HG03342 (cell line): Measurements from ENCODE around the gene ATRNL1.

Experiments
- ATAC-seq: cut with Tn5 transposase; IDR thresholded peaks from one replicate; pipeline ENCODE4 v1.9.1; 2021; ENCODE audit warnings: mild to moderate bottlenecking, moderate library complexity; ENCODE audit not compliant: unreplicated experiment

ATRNL1 gene

DNA sequence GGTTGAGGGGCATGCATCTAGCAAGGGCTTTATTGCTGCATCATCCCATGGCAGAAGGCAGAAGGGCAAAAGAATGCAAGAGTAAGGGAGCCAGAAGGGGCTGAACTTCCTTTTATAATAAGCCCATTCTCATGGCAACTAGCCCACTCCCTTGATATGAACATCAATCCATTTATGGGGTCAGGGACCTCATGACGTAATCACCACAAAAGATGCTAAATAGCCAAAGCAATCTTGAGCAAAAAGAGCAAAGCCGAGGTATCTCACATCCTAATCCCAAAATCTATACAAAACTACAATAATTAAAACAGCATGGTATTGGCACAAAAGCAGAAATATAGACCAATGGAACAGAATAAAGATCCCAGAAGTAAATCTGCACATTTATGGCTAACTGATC is 499.9 kb downstream of the ATRNL1 start:
- ATAC-seq: no peak

GRCh38 chr10:115604627-115605026 is 511.5 kb downstream of the ATRNL1 start:
- no peak for ATAC-seq

DNA sequence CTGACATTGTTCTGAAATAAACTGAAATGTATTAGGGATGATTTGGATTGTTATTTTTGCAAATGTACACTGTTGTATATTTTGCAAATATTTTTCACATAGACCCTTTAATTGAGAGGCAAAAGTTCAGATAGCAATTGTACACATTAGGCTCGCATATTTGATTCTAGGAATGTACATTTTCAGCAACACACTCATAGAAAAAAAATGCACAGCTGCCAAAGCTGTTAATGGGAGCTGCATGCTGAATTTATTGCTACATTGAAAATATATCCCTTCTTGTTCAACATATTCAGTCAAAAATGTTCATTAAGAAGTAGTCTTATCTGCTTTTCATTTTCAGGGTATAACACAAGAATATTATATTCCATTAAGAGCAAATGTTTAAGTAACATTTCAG is 512.9 kb downstream of the ATRNL1 start:
- no peak for ATAC-seq

- no peak for ATAC-seq
Observed at GRCh38 chr10:115606741-115607140, 513.6 kb downstream of the ATRNL1 start.

DNA sequence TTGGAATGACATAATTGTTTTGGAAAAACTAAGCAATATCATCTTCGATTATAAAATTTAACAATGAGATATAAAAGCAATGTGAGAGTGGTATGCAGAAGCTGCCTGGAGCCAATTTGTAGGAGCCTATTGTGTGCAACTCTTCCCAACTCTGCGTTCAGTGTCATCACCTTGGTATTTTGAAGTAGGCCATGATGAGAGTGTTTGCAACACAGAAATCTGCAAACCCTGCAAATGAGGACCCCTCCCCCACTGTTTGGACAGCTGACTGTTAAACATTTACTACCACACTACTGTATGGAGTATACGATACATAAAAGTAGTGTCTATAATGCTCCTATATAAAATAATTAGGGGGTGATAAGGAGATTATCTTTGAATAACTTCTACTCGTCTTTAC is 531.3 kb downstream of the ATRNL1 start:
- ATAC-seq: no peak

DNA sequence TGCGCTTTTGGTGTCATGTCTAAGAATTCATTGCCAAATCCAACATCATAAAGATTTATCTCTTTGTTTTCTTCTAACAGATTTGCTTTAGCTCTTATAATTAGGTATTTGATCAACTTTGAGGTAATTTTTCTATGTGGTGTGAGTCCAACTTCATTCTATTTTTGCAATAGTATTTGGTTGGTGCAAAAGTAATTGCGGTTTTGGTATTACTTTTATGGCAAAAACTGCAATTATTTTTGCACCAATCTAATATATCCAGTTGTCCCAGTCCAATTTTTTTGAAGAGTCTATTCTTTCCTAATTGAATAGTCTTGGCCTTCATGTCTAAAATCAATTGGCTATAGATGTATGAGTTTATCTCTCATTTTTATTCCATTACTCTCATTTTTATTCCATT is 535.5 kb downstream of the ATRNL1 start:
- no peak for ATAC-seq

- ATAC-seq: no peak
Observed at GRCh38 chr10:115638246-115638645, 545.1 kb downstream of the ATRNL1 start.

DNA sequence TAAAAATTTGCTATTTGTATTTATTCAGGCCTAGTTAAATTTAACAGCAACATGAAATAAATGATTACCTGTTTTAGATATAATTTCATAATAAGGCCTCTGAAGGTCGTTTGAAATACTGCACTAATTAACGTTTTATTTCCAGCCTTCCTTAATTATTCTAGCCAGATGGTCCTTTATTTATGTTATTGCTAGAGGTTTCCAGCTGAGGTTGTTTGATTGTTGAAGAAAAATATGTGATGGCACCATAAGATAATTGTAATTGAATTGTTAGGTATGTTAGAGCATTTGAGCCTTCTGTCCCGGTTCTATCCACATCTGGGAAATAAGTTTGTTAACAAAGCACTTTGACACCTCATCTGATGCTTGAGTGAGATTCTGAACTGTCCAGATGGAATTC is 556.1 kb downstream of the ATRNL1 start:
- ATAC-seq: no peak

DNA sequence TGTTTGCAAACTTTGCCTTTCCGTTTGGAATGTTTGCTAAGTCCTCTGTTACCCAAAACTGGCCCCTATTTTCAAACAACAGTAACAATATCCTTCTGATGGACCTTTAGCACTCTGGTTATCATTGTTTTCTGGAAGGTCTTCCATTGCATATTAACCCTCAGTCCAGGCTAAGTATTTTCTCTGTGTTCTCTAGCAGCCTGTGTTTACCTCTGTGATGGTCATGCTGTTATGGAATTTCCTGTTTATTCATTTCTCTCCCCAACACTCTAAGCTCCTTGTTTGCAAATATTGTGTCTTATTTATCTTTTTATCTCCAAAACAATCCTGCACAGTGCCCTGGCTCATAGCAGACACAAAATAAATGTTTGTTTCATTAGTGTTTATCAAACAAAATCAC is 560.3 kb downstream of the ATRNL1 start:
- no peak for ATAC-seq

GRCh38 chr10:115654961-115655360 is 561.8 kb downstream of the ATRNL1 start:
- no peak for ATAC-seq

DNA sequence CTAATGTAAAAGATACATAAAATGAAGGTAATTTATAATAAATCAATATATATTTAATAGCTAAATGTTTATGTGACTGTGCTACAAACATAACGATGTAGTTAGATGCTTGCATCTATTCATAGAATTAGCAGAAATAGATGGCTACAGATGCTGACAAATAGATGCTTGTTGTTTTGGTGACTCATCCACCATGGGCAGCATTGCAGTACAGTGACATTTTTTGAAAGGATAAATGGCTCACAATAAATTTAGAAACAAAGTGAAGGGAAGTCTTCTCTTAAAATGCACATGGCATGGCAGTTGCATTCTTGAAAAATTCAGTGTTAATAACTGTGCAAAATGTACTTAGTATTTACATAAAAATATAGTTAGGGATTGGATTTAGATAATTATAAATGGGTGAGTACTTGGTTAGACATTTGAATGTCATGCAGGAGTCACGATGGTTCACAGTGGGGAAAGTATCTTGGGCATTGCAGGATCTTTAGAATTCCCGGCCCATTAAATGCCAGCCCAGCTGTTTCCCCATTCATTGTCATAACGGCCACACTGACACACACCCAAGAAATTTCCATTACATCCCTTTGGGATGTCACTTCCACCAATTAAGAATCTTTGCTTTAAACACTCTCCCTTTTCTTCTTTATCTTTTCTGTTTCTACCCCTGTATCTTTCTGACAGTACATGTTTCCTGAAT is 564.1 kb downstream of the ATRNL1 start:
- ATAC-seq: no peak

DNA sequence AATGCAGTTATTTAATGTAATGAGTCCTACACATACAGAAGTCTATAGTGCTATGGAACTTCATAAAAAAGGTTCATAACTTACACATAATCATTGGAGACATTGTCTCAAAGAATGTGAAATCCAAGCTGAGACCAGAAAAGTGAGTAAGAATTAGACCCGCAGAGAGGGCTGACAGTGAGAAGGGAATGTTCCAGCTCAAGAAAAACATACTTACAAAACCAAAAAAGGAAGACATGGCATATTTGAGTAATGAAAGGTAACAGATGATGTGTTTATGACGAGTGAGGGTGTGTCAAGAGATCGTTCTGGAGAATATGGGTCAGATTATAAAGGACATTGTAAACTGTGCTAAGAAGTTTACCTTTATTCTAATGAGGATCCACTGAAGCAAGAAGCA is 566.5 kb downstream of the ATRNL1 start:
- ATAC-seq: no peak

DNA sequence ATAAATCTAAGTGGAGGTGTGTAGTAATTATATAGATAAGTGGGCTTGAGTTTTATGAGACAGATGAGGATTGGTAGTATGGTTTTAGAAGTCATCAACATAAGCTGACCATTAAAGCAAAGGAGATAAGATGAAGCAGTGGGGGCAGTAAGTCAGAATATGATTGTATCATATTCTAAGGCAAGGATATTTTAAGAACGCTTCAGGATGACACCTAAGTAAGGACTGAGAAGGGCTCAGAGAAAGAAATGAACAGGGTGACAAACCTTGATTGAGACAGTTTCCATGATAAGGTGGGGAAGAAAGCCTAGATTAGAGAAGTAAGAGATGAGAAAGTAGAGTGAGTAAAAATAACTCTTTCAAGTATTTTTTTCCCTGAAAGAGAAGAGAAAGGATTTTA is 567.2 kb downstream of the ATRNL1 start:
- ATAC-seq: no peak

- ATAC-seq: no peak
Observed at GRCh38 chr10:115662422-115662821, 569.3 kb downstream of the ATRNL1 start.

- ATAC-seq: no peak
Observed at GRCh38 chr10:115665549-115665948, 572.4 kb downstream of the ATRNL1 start.

GRCh38 chr10:115674496-115674895 is 581.3 kb downstream of the ATRNL1 start:
- ATAC-seq: no peak

DNA sequence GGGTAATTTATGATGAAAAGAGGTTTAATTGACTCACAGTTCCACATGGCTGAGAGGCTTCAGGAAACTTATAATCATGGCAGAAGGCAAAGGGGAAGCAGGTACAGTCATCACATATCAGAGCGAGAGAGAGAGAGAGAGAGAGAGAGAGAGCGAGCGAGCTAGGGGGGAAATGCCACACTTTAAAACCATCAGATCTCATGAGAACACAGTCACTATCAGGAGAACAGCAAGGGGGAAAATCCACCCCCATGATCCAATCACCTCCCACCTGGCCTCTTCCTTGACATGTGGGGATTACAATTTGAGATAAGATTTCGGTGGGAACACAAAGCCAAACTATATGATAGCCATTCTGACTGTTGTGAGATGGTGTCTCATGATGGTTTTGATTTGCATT is 603.6 kb downstream of the ATRNL1 start:
- no peak for ATAC-seq

DNA sequence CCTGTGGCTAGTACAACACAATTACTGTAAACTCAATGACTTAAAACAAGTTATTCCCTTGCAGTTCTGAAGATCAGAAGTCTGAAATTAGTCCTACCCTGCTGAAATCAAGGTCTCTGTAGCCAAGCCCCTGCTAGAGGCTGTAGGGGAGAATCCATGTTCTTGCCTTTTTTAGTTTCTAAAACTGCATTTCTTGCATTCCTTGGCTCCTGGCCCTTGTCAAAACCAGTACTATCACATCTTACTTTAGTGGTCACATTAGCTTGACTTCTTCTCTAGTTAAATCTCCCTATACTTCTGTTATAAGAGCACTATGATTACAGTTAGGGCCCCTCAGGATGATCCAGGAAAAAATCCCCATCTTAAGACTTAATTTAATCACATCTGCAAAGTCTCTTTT is 612.9 kb downstream of the ATRNL1 start:
- no peak for ATAC-seq

- ATAC-seq: peak; percentile 59
Observed at GRCh38 chr10:115706488-115707076, 613.4 kb downstream of the ATRNL1 start.

GRCh38 chr10:115710136-115710535 is 617.0 kb downstream of the ATRNL1 start:
- ATAC-seq: no peak

GRCh38 chr10:115711306-115711705 is 618.1 kb downstream of the ATRNL1 start:
- no peak for ATAC-seq

DNA sequence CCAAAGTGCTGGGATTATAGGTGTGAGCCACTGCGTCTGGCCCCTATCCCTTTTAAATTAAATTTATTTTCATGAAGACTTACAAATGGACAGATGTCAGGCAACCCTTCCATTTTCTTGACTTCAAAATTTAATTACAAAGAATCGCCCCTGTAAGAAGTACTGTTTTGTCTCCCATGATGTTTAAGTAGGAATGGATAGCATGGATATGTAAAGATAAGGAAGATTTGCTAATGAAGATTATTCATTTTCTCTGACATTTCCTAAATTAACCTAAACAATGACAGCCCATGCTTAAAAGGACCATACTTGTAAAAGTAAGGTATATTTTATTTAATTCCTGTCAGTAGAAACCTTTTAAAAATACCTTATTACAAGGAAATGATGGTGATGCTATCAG is 627.0 kb downstream of the ATRNL1 start:
- ATAC-seq: no peak

DNA sequence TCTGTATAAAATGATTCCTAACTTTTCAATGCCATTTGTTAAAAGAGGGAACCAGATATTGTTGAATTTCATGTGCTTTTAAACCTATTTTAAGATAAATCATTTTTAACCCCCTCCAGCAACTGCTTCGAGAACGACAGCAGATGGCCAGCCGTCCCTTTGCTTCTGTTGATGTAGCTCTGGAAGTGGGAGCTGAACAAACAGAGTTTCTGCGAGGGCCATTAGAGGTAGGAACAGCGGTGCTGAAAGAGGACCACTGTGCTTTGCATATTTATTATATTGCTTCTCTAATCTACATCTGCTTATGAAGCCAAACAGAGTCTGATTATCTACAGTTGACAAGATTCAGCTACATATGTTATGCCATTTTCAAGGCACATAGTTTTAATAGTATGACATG is 634.0 kb downstream of the ATRNL1 start:
- no peak for ATAC-seq
